GM10266 (cell line): ENCODE results near the gene DAB2IP.
"Not testable (repeated sequence)": the region's sequence is repeated elsewhere in the genome, so short reads cannot be mapped to it uniquely, and the experiment has no call there.

Experiments used
- DNase-seq: peaks from one replicate; pipeline ENCODE4 v3.0.0; 2012; ENCODE audit errors: extremely low spot score
- CTCF ChIP-seq: IDR thresholded peaks from 2 replicates; pipeline ENCODE4 v1.5.1; 2012; ENCODE audit warnings: mild to moderate bottlenecking, low read depth; ENCODE audit not compliant: control insufficient read depth, insufficient read depth; ENCODE audit errors: missing control alignments

DAB2IP gene

GRCh38 chr9:121741228-121741918 is 89.9 kb downstream of the DAB2IP start:
- no peak for TF ChIP-seq CTCF
- DNase-seq = no peak

- not testable (repeated sequence) for DNase-seq
Observed at GRCh38 chr9:121741919-121742283, 90.5 kb downstream of the DAB2IP start.

- no peak for DNase-seq
- TF ChIP-seq CTCF = no peak
Observed at GRCh38 chr9:121742923-121743322, 91.5 kb downstream of the DAB2IP start.

- no peak for DNase-seq
Observed at GRCh38 chr9:121743441-121744001, 92.1 kb downstream of the DAB2IP start.

GRCh38 chr9:121744002-121744686 is 92.7 kb downstream of the DAB2IP start:
- peak; percentile 39 for TF ChIP-seq CTCF
- peak; percentile 72 for DNase-seq

More at GRCh38 chr9:121743441-121744001, 92.1 kb downstream of the DAB2IP start:
- no peak for TF ChIP-seq CTCF

- no peak for DNase-seq
- no peak for TF ChIP-seq CTCF
Observed at GRCh38 chr9:121744687-121745395, 93.4 kb downstream of the DAB2IP start.

GRCh38 chr9:121745396-121745695 is 93.9 kb downstream of the DAB2IP start:
- DNase-seq = no peak
- TF ChIP-seq CTCF = no peak
